Measurements from ENCODE around the gene TRAF2.

The TRAF2 gene

DNA sequence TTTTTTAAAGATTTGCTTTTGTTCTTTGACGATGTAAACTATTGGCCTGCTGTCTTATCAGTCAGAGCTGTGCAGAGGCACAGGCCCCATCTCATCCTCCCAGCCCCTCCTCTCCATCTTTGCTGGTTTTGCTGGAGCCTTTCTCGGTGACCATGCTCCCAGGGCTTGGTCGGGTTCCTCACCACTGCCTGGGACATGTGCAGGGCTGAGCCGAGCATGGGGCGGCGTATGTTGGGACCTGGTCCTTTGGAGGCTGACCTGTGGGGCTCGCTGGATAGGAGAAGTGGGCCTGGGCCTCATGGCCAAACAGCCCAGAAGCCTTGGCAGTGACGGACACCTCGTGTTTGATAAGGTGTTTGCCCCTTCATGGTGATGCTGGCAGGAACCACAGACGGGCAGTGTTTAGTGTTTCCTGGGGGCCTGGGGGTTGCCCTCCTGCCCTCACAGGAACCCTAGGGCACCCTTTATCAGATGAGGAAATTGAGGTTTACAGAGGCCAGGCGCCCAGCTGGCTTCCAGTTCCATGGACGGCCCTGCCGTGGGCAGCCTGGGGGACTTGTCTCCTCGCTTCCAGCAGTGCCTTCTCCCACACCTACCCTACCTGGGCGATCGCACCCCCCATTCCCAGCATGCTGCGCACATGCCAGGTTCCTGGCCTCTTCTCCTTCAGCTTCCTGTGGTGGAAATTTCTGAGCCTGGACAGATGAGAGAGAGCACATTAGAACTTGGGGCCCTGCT is 27.6 kb downstream of the TRAF2 start:
- no peak for DNase-seq (ENCODE audit: low spot score)

GRCh38 chr9:136915632-136916329 is 29.5 kb downstream of the TRAF2 start:
- DNase-seq (ENCODE audit: low spot score): no peak

DNA sequence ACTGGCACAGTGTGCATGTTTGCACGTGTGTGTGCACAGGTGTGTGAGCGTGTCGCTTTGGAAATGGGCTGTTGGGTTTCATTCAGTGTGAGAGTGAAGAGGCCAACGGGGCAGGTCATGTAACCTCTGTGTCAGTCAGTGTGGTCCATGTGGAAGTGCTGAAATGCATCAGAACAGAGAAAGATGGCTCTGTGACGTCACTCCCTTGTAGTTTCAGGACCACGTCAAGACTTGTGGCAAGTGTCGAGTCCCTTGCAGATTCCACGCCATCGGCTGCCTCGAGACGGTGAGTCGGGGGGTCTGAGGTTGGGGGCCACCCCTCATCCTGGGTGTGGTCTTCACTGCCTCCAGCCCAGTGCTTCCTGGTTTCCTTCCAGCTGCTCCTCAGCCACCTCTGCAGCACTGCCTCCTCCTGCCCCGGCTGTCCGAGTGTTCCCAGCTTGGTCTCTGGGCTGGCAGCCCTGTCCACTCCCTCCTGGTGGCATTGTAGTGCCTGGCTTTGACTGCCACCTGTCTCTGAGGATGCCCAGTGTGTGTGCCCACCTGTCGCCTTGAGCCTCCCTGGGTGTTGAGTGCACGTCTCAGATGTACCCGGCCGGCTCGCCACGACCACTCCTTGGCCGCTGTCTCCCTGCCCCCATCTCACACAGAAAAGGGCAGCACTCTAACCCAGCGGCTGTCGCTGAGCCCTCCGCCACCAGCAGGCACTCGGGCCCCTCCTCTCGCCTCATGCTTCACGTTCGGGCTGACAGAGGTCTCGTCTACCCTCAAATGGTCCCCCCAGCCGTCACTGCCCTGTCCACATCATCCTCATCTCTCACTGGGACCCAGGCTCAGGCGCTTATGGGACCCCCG is 30.2 kb downstream of the TRAF2 start:
- DNase-seq (ENCODE audit: low spot score): no peak

DNA sequence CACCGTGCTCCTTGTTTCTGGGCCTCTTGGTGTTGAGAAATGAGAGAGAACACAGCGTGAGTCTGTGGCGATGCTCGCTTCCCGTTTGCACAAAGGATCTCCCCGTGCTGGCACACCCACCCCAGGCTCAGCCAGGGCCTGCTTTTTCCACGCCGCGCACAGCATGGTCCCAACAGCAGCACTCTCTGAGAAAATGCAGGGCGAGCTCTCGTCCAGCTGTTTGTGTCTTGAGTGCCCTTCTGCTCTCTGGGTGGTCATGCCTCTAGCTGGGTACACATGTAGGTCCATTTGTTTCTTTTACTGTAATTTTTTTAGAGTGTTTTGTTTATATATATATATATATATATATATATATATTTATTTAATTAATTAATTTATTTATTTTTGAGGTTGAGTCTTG is 31.6 kb downstream of the TRAF2 start:
- DNase-seq (ENCODE audit: low spot score): no peak

DNA sequence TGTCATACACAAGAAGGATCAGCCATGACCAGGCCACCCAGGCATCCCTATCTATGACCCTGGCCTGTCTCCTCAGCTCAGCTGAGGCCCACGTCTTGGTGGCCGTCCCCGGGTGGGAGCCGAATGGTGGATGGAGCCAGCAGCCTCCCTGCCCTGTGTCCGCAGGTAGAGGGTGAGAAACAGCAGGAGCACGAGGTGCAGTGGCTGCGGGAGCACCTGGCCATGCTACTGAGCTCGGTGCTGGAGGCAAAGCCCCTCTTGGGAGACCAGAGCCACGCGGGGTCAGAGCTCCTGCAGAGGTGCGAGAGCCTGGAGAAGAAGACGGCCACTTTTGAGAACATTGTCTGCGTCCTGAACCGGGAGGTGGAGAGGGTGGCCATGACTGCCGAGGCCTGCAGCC is 33.8 kb downstream of the TRAF2 start:
- DNase-seq (ENCODE audit: low spot score): no peak

DNA sequence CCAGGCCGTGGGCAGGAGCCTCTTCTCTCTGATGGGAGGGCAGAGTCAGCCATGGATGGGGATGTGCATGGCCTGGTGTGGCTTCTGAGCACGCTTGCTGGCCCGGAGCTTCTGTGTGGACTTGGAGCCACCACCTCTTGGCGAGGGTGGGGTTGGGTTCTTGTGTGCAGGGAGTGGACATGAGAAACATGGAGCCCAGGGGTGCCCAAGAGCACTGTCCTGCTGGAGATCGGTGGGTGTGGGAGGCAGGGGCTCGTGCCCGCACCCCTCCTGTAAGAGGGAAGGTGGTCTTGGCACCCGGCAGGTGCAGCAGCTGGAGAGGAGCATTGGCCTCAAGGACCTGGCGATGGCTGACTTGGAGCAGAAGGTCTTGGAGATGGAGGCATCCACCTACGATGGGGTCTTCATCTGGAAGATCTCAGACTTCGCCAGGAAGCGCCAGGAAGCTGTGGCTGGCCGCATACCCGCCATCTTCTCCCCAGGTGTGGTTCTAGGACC is 34.5 kb downstream of the TRAF2 start:
- no peak for DNase-seq (ENCODE audit: low spot score)

GRCh38 chr9:136921307-136921706 is 35.0 kb downstream of the TRAF2 start:
- DNase-seq (ENCODE audit: low spot score): no peak

DNA sequence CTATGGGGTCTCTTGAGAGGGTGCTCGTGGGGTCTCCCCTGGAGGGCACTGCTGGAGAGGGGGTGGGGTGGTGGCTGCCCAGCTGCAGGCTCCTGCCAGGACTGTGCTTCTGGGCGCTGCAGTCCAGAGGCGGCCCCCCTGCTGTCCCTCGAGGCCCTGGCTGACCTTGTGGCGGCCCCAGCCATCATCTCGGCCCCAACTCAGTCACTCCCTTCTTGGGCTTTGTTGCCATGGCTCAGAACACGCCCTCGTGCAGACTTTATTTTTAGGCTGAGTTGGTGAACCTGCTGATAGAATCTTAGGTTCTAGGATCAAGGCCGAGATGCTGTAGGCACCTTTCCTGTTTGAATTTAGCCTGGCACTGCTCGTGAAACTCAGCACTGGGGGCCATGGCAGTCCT is 35.4 kb downstream of the TRAF2 start:
- DNase-seq (ENCODE audit: low spot score): no peak

GRCh38 chr9:136922540-136922939 is 36.2 kb downstream of the TRAF2 start:
- no peak for DNase-seq (ENCODE audit: low spot score)

DNA sequence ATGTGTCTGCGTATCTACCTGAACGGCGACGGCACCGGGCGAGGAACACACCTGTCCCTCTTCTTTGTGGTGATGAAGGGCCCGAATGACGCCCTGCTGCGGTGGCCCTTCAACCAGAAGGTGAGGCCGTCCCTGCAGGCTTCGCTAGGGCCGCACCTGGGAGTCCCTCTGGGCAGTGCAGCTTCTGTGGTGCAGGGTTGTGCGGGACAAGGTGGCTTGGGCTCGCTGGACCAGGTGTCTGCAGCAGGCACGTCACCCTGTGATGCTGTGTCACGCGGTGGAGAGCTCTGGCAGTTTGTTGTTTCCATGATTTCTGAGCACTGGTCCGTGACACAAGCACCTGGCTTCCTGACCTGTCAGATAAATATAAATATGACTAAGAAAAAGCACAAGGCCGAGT is 37.6 kb downstream of the TRAF2 start:
- no peak for DNase-seq (ENCODE audit: low spot score)

DNA sequence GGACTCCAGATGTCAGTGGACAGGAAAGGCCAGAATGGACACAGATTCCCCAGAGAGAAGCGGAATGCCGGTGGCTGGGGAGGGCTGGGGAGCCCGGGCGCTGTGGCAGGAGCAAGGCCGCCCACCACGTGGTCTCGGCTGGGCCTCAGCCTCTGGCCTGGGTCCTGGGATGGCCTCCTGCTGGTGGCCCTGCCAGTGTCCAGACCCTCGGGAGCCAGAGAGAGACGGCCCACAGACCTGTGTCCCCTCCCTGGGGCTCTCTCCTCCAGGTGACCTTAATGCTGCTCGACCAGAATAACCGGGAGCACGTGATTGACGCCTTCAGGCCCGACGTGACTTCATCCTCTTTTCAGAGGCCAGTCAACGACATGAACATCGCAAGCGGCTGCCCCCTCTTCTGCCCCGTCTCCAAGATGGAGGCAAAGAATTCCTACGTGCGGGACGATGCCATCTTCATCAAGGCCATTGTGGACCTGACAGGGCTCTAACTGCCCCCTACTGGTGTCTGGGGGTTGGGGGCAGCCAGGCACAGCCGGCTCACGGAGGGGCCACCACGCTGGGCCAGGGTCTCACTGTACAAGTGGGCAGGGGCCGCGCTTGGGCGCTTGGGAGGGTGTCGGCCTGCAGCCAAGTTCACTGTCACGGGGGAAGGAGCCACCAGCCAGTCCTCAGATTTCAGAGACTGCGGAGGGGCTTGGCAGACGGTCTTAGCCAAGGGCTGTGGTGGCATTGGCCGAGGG is 39.3 kb downstream of the TRAF2 start:
- DNase-seq (ENCODE audit: low spot score): no peak

GRCh38 chr9:136926154-136926704 is 39.9 kb downstream of the TRAF2 start:
- DNase-seq (ENCODE audit: low spot score): no peak

GRCh38 chr9:136926749-136927148 is 40.4 kb downstream of the TRAF2 start:
- DNase-seq (ENCODE audit: low spot score): no peak

- DNase-seq (ENCODE audit: low spot score): no peak
Measured at GRCh38 chr9:136927343-136928271, 41.3 kb downstream of the TRAF2 start.

GRCh38 chr9:136928591-136928990 is 42.3 kb downstream of the TRAF2 start:
- no peak for DNase-seq (ENCODE audit: low spot score)

GRCh38 chr9:136930014-136930413 is 43.7 kb downstream of the TRAF2 start:
- DNase-seq (ENCODE audit: low spot score): no peak

GRCh38 chr9:136931611-136932130 is 45.4 kb downstream of the TRAF2 start:
- DNase-seq (ENCODE audit: low spot score): no peak

DNA sequence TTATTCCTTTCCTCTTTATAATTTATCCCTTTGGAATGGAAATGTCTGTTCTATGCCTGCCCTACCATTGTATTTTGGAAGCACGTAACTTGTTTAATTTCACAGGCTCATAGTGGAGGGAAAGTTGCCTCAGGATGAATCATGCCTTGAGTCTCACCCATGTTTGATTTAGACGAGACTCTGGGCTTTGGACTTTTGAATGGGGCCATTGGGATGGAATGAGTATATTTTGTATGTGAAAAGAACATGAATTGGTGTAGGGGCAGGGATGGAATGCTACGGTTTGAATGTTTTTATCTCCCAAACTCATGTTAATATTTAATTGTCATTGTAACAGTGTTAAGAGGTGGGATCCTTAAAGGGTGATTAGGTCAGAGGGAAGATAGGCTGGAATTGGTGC is 48.0 kb downstream of the TRAF2 start:
- no peak for DNase-seq (ENCODE audit: low spot score)

GRCh38 chr9:136935651-136936050 is 49.3 kb downstream of the TRAF2 start:
- no peak for DNase-seq (ENCODE audit: low spot score)

DNA sequence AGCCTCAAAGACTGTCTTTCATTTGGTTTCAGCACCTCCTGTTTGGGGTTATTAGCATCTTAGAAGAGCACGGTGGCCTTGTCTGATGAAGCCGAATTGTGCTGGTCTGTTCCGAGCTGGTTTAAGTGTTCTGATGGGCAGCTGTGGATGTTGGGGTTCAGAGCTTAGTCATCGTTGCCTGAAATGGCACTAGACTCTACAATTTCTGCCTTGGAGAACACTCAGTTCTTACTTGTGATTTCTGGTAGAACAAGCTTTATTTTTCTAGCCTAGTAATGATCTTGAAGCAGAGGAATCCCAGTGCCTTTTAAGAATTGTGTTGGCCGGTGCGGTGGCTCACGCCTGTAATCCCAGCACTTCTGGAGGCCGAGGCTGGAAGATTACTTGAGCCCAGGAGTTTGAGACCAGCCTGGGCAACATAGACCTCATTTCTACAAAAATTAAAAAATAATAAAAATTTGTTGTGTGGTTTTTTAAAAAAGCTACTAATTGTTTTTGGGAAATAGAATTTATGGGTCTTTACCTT is 50.4 kb downstream of the TRAF2 start:
- DNase-seq (ENCODE audit: low spot score): no peak
